Osteoblast (primary cell): ENCODE results near the gene FAM180A. TPM values are rescaled to one million over a fixed set of nuclear protein-coding genes. Genes with fewer than 3 reads are reported as not detected.
A peak's percentile ranks its signal among the peaks of the same experiment; 100 is the strongest.

Experiments
- DNase-seq: peaks from one replicate; pipeline ENCODE4 v3.0.0; 2011; ENCODE audit warnings: low spot score, mixed read lengths; ENCODE audit not compliant: insufficient read length; ENCODE audit errors: missing footprints
- H2AFZ ChIP-seq: 2 replicates; pipeline ENCODE4 v1.6.0; 2011; ENCODE audit warnings: mild to moderate bottlenecking, low read length
- H3K27ac ChIP-seq: 2 replicates; pipeline ENCODE4 v1.5.1; 2011; ENCODE audit warnings: mild to moderate bottlenecking, low read depth, low read length, moderate library complexity
- H3K27me3 ChIP-seq: 2 replicates; pipeline ENCODE4 v1.6.0; 2012; ENCODE audit warnings: mild to moderate bottlenecking, control low read depth, inconsistent platforms, low read length, moderate library complexity; ENCODE audit not compliant: insufficient read depth
- H3K36me3 ChIP-seq: 2 replicates; pipeline ENCODE4 v1.5.1; 2011; ENCODE audit warnings: mild to moderate bottlenecking, low read length, control low read depth, moderate library complexity; ENCODE audit not compliant: insufficient read depth
- H3K4me1 ChIP-seq: 2 replicates; pipeline ENCODE4 v1.5.1; 2011; ENCODE audit warnings: mild to moderate bottlenecking, low read length, control low read depth, moderate library complexity; ENCODE audit not compliant: insufficient read depth
- H3K4me2 ChIP-seq: 2 replicates; pipeline ENCODE4 v1.6.0; 2011; ENCODE audit warnings: mild to moderate bottlenecking, low read length; ENCODE audit not compliant: insufficient read depth
- H3K4me3 ChIP-seq: fragments of 200-600 bp; sonication (generic); 3 replicates; pipeline ENCODE4 v1.5.1; 2012; ENCODE audit warnings: mild to moderate bottlenecking, low read length, inconsistent platforms; ENCODE audit not compliant: insufficient read depth
- H3K79me2 ChIP-seq: 2 replicates; pipeline ENCODE4 v1.6.0; 2012; ENCODE audit warnings: mild to moderate bottlenecking, low read length, control low read depth, inconsistent platforms; ENCODE audit not compliant: insufficient read depth
- H3K9me3 ChIP-seq: 2 replicates; pipeline ENCODE4 v1.5.1; 2011; ENCODE audit warnings: low read depth, low read length, control low read depth
- H4K20me1 ChIP-seq: 2 replicates; pipeline ENCODE4 v1.6.0; 2012; ENCODE audit warnings: mild to moderate bottlenecking, low read length, control low read depth; ENCODE audit not compliant: insufficient read depth
- total RNA-seq: library from RNA; depleted of rRNA; stranded (reverse); fragments of >200 nt; gene quantifications from 2 replicates; pipeline ENCODE4 v1.2.3, GENCODE V29; 2012
- TF ChIP-seq, protein P1 (sequence below): IDR thresholded peaks from 2 replicates; pipeline ENCODE4 v1.5.1; 2011; ENCODE audit warnings: mild to moderate bottlenecking, low read depth, low read length, moderate library complexity; ENCODE audit errors: extremely low read depth

Gene FAM180A
- total RNA-seq, 1 donor: 23.5 TPM

DNA sequence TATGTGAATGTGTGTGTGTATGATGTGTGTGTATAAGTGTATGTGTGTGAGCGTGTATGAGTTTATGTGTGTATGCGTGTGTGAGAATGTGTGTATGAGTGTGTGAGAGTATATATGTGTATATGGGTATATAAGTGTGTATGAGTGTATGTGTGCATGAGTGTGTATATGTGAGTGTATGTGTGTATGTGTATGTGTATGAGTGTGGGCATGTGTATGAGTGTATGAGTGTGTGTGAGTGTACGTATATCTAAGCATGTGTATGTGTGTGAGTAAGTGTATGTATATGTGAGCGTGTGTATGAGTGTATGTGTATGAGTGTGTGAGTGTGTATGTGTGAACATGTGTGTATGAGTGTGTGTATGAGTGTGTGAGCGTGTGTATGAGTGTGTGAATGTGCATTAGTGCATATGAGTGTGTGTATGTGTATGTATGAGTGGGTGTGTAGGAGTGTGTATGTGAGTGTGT, 33.5 kb downstream of the FAM180A start:
- H3K4me2 ChIP-seq: peak overlapping the region; percentile 37
- no peaks in the 10 kb centered on the region for H3K27me3 ChIP-seq
- peak overlapping the region; percentile 77 for H3K27ac ChIP-seq
- no peaks in the 10 kb centered on the region for H4K20me1 ChIP-seq
- DNase-seq: no peak
- TF ChIP-seq, protein P1, sequence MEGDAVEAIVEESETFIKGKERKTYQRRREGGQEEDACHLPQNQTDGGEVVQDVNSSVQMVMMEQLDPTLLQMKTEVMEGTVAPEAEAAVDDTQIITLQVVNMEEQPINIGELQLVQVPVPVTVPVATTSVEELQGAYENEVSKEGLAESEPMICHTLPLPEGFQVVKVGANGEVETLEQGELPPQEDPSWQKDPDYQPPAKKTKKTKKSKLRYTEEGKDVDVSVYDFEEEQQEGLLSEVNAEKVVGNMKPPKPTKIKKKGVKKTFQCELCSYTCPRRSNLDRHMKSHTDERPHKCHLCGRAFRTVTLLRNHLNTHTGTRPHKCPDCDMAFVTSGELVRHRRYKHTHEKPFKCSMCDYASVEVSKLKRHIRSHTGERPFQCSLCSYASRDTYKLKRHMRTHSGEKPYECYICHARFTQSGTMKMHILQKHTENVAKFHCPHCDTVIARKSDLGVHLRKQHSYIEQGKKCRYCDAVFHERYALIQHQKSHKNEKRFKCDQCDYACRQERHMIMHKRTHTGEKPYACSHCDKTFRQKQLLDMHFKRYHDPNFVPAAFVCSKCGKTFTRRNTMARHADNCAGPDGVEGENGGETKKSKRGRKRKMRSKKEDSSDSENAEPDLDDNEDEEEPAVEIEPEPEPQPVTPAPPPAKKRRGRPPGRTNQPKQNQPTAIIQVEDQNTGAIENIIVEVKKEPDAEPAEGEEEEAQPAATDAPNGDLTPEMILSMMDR: no peak
- H3K36me3 ChIP-seq: no peaks in the 10 kb centered on the region
- peak overlapping the region; percentile 7 for H3K4me3 ChIP-seq
- no peaks in the 10 kb centered on the region for H3K9me3 ChIP-seq
- H2AFZ ChIP-seq: no peak overlapping the region
- no peaks in the 10 kb centered on the region for H3K79me2 ChIP-seq
- peaks cover 24% of the 10 kb centered on the region for H3K4me1 ChIP-seq

DNA sequence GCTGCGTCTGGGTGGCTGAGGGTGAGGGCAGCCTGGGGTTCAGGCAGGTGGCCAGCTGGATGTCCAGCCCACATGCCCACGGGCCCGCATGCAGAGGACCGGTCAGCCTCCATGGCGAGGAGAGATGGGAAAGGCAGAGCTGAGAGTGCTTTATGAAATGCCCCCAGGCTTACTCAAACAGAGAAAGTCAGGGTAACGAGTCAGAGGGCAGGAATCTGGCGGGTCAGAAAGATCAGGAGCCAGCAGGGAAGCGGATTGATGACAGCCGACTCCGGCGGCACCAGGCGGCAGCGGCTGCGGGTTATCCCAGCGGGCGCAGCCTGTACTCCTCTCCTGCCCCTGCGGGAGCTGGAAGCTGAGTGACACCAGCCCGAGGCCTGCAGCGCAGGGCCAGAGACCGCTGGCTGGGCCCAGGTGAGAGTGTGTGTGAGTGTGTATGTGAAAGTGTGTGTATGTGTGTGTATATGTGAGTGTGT, 34.0 kb downstream of the FAM180A start:
- Histone ChIP-seq H4K20me1 (no peaks in the 10 kb centered on the region), H3K4me2 (peak overlapping the region; percentile 37), H3K27me3 (no peaks in the 10 kb centered on the region), H3K4me1 (peaks cover 24% of the 10 kb centered on the region), H3K79me2 (no peaks in the 10 kb centered on the region), H3K4me3 (peak overlapping the region; percentile 25), H2AFZ (peak overlapping the region; percentile 13), H3K36me3 (no peaks in the 10 kb centered on the region), H3K9me3 (no peaks in the 10 kb centered on the region), H3K27ac (peak overlapping the region; percentile 77)
- TF ChIP-seq, protein P1: no peak
- DNase-seq: peak; percentile 96

DNA sequence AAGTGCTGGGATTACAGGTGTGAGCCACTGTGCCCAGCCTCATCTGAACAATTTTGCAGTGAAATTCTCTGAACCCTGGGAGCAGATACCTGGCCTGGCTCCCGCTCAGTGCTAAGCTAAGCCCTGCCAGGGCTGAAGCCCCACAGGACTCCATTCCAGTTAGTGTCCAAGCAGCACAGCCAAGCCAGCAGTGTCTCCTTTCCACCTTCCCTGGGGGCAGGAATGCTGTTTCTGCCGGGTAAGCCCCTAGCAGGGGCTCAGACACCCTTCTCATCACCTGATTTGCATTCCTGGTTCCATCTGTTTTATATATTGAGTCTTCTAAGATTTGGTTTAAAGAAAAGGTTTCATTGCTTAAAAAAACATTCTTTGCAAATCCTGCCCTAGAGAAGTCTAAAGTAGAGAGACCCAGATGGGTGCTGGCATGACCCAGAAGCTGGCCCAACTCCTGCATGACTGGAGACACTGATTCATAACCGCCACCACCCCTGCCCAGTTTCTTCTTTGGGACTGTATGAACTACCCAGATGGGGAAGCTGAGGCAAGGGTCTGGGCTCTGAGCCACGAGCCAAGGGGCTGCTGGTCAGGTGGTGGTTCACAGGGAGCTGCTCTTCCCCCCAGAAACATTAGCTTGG, 34.7 kb downstream of the FAM180A start:
- Histone ChIP-seq H3K4me3 (peak overlapping the region; percentile 25), H4K20me1 (no peaks in the 10 kb centered on the region), H3K79me2 (no peaks in the 10 kb centered on the region), H2AFZ (peak overlapping the region; percentile 13), H3K4me2 (peak overlapping the region; percentile 37), H3K9me3 (no peaks in the 10 kb centered on the region), H3K36me3 (no peaks in the 10 kb centered on the region), H3K4me1 (peaks cover 24% of the 10 kb centered on the region), H3K27me3 (no peaks in the 10 kb centered on the region), H3K27ac (peak overlapping the region; percentile 77)
- DNase-seq: no peak
- TF ChIP-seq, protein P1: no peak

DNA sequence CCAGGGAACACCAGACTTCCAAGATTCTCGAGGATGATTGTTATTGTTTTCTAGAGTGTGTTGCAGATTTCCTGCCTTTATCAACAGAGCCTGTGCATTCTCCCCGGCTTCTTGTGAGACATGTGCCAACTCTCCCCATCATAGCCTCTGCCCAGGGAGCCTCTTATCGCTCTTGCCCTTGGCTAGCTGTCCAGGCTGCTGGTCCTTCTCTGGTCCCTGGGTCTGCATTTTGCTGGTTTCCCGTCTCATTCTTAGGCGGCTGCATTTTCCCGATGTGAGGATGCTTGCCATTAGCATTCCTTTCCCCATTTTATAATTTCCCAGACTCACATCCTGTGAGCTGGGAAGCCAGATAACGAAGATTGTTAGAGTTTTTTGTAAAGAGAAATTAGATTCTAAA, 35.8 kb downstream of the FAM180A start:
- Histone ChIP-seq H3K36me3 (no peaks in the 10 kb centered on the region), H2AFZ (no peak overlapping the region), H3K9me3 (no peaks in the 10 kb centered on the region), H3K4me1 (peaks cover 24% of the 10 kb centered on the region), H4K20me1 (no peaks in the 10 kb centered on the region), H3K4me2 (no peak overlapping the region), H3K79me2 (no peaks in the 10 kb centered on the region), H3K27ac (no peak overlapping the region), H3K27me3 (no peaks in the 10 kb centered on the region), H3K4me3 (no peak overlapping the region)
- TF ChIP-seq, protein P1: no peak
- no peak for DNase-seq
